ENCODE data around the gene ELOB. TPM values are rescaled to one million over a fixed set of nuclear protein-coding genes. Genes with fewer than 3 reads are reported as not detected.

Gene ELOB
- total and polyA plus RNA-seq, 2 of the 8 experiments (the other 6 are each of a cell fraction or from before 2014, with no cell fraction given), result 237 to 1,357 TPM

- Histone ChIP-seq H2BK12ac (ENCODE audit: low read depth, low read length) (no peak overlapping the region), H3K4me2 (ENCODE audit: insufficient read depth in 1 of 2, low read depth in 2 of 2, low read length in 2 of 2) (no peak overlapping the region), H3K23ac (ENCODE audit: insufficient read length) (no peak overlapping the region), H3K14ac (ENCODE audit: insufficient read length) (no peak overlapping the region), H2BK120ac (replicated peaks; ENCODE audit: low read depth, low read length) (no peak overlapping the region), H2BK15ac (ENCODE audit: low read length) (no peak overlapping the region), H3K9ac (replicated peaks in 1 of 4; ENCODE audit: extremely low read depth in 1 of 4, low read depth in 3 of 4, low read length in 3 of 4) (no peak overlapping the region), H2BK5ac (ENCODE audit: low read depth, low read length) (no peak overlapping the region), H3K79me1 (ENCODE audit: low read depth, low read length) (no peaks in the 10 kb centered on the region), H3K36me3 (ENCODE audit: control insufficient read depth in 2 of 4, insufficient read depth in 4 of 4, low read length in 3 of 4) (no peaks in the 10 kb centered on the region), H3K4ac (replicated peaks; ENCODE audit: insufficient read length, low read depth, low read length) (no peak overlapping the region), H3K18ac (ENCODE audit: extremely low read depth, low read length) (no peak overlapping the region), H3K23me2 (ENCODE audit: low read depth, low read length) (no peaks in the 10 kb centered on the region), H4K8ac (ENCODE audit: extremely low read depth, insufficient read depth, low read length) (no peak overlapping the region), H3K79me2 (ENCODE audit: control insufficient read depth in 1 of 2, insufficient read depth in 2 of 2, low read length in 2 of 2) (no peaks in the 10 kb centered on the region), H4K20me1 (replicated peaks in 1 of 2; ENCODE audit: control insufficient read depth in 1 of 2, insufficient read depth in 2 of 2, low read length in 2 of 2) (no peaks in the 10 kb centered on the region), H3K56ac (replicated peaks; ENCODE audit: insufficient read length, low read depth, low read length) (no peak overlapping the region), H3K4me1 (replicated peaks in 1 of 4; ENCODE audit: control insufficient read depth in 3 of 4, insufficient read depth in 4 of 4, low read length in 3 of 4) (no peaks in the 10 kb centered on the region), H3K27me3 (replicated peaks in 1 of 4; ENCODE audit: control insufficient read depth in 3 of 4, extremely low read depth in 1 of 4, insufficient read depth in 3 of 4, low read length in 3 of 4) (no peaks in the 10 kb centered on the region; a peak in 1 of 7 replicates), H2AK5ac (ENCODE audit: low read depth, low read length) (no peak overlapping the region), H2BK20ac (ENCODE audit: low read length) (no peak overlapping the region), H3K4me3 (ENCODE audit: extremely low read depth in 1 of 4, insufficient read depth in 2 of 4, low read depth in 3 of 4, low read length in 4 of 4) (no peak overlapping the region), H3K9me3 (ENCODE audit: insufficient read depth in 2 of 2, low read depth in 1 of 2, low read length in 1 of 2) (no peaks in the 10 kb centered on the region), H4K5ac (ENCODE audit: insufficient read length, low read depth, low read length) (no peak overlapping the region), H4K91ac (replicated peaks; ENCODE audit: insufficient read length, low read length) (no peak overlapping the region), H3K27ac (ENCODE audit: low read depth, low read length) (no peak overlapping the region), H2AFZ (ENCODE audit: low read length) (no peak overlapping the region)
- TF ChIP-seq EZH2 (IDR thresholded peaks at IDR 0.05; ENCODE audit: low read depth, low read length, severe bottlenecking), result no peak
- TF ChIP-seq BRCA1 (IDR thresholded peaks at IDR 0.05; ENCODE audit: low read depth, low read length), result no peak
- no peak for TF ChIP-seq RAD21 (IDR thresholded peaks at IDR 0.05 in 1 of 2, conservative IDR thresholded peaks at IDR 0.05 in 1 of 2; ENCODE audit: low read depth in 2 of 2, low read length in 2 of 2)
- TF ChIP-seq ZNF274 (IDR thresholded peaks at IDR 0.05; ENCODE audit: borderline replicate concordance, extremely low read depth, low read length), result no peak
- TF ChIP-seq TCF12 (IDR thresholded peaks at IDR 0.05; ENCODE audit: low read depth, low read length), result no peak
- no peak for TF ChIP-seq KDM4A (IDR thresholded peaks at IDR 0.05; ENCODE audit: low read depth, low read length, severe bottlenecking)
- no peak for TF ChIP-seq HDAC6 (IDR thresholded peaks at IDR 0.05; ENCODE audit: low read depth, low read length)
- 80% methylated on average over 7 of the region's 7 CpGs; no CpG with 5 or more reads in 1 of the 2 experiments for WGBS, 2 experiments (ENCODE audit: extremely low coverage in 1 of 2, insufficient coverage in 1 of 2, insufficient read length in 1 of 2, insufficient replicate concordance in 2 of 2, low coverage in 1 of 2, low lambda C conversion rate in 2 of 2, missing lambda C conversion rate in 1 of 2)
- CTCF ChIA-PET (ENCODE audit: partially characterized antibody), result interaction anchor here (0.8 to 0.9 kb wide), 2 partner anchors 57 to 72 kb away, joined by 3 to 4 read pairs; no protein-coding TSS in a partner anchor
- POLR2A ChIA-PET (ENCODE audit: partially characterized antibody), result interaction anchor here (0.9 to 1.5 kb wide), 2 partner anchors 28 to 44 kb away, joined by 3 to 5 read pairs; no protein-coding TSS in a partner anchor
- FAIRE-seq, result no peak
- DNase-seq (ENCODE audit: low read depth in 1 of 2, low spot score in 2 of 2), result no peak
Measured at GRCh38 chr16:2795395-2796143, 18.5 kb upstream of the ELOB start.
